Measurements from ENCODE around the gene URB1.
"Not testable (repeated sequence)": the region's sequence is repeated elsewhere in the genome, so short reads cannot be mapped to it uniquely, and the experiment has no call there.

The URB1 gene

DNA sequence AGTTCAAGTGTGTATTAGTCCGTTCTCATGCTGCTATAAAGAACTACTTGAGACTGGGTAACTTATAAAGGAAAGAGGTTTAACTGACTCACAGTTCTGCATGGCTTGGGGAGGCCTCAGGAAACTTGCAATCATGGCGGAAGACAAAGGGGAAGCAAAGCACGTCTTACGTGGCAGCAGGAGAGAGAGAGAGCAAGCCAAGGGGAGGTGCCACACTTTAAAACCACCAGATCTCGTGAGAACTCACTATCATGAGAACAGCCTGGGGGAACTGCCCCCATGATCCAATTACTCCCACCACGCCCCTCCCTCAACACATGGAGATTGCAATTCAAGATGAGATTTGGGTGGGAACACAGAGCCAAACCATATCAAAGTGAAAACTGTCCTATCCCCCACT lies 109.8 kb downstream of the URB1 start:
- TF ChIP-seq CTCF (IDR thresholded peaks at IDR 0.05; ENCODE audit: insufficient read depth, missing control alignments), result no peak
- no peak for FAIRE-seq
- no peak for DNase-seq (ENCODE audit: insufficient read length, low spot score)

GRCh38 chr21:32281531-32281930 lies 111.3 kb downstream of the URB1 start:
- DNase-seq (ENCODE audit: insufficient read length, low spot score) (no peak), FAIRE-seq (no peak)
- TF ChIP-seq CTCF (IDR thresholded peaks at IDR 0.05; ENCODE audit: insufficient read depth, missing control alignments), result no peak

DNA sequence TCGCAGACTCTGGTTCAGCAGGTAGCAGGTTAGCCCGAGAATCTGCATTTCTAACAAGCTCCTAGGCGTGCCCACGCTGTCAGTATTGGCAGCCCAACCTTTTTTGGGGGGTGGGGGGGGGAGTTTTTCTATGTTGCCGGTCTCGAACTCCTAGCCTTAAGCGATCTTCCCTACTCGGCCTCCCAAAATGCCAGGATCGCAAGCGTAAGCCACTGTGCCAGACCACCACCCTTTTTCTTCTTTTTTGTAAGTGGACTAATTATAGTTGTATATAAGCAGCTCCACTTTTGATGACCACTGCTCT lies 113.5 kb downstream of the URB1 start:
- DNase-seq (ENCODE audit: insufficient read length, low spot score) (no peak), FAIRE-seq (no peak)
- TF ChIP-seq CTCF (IDR thresholded peaks at IDR 0.05; ENCODE audit: insufficient read depth, missing control alignments), result no peak

DNA sequence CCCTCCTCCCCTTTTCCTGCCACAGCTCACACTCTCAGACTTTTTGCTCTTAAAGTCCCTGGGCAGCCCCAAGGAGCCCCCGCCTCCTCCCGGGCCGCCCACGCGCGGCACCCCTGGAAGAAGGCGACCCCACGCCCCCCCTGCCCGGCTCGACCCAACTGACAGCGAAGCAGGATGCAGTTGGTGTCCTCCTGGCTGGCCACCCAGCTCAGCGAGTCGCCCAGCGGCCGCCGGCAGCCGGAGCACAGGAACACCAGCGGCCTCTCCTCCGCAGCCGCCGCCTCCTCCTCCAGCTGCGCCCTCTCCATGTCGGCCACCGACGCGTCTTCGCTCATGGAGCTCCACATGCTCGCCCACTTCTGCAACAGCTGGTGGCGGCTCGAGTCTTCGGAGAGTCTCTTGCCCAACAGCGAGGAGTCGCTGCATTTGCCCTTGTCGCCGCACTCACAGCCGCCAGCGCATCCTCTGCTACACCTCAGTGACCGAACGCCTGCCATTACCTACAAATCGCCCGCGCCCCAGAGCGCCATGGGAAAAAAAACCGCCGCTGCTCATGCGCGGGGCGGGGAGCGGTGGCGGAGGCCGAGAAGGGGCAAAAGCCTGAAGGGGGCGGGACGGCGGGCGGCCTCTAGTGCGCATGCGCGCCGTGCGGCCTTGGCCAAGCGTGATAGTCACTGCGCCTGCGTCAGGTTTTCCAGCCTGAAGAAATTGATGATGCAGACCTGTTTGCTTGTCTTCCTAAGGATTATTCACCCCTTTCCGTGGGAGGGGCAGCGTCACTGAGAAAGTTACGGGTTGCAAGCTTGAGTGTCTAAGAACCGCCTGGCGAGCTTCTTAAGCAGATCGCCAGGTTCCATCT lies 114.1 kb downstream of the URB1 start, which contains the start of gene MIS18A:
Gene MIS18A (minus strand): TSS at position 532 of the 859 bp plus-strand sequence. CDS start 35 bp downstream, at position 497.
- no peak for TF ChIP-seq CTCF (IDR thresholded peaks at IDR 0.05; ENCODE audit: insufficient read depth, missing control alignments)

DNA sequence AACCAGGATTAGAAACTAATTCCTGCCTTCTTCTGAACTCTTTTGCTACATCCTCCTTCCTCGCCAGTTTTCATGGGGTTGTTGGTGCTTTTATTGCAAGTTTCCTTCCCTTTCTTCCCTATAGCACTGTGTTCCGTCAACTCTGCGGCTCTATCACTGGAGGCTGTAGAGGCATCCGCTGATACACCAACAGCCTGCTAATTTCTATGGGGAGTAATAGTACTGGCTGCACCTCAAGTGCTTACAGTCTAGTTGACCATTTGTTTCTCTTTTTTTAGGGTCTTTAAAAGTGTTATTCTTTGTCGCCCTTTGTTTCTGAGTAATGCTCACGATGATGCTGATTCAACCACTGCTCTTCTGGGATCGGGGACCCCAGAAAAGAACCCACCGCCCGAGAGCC lies 114.7 kb downstream of the URB1 start:
- TF ChIP-seq CTCF (IDR thresholded peaks at IDR 0.05; ENCODE audit: insufficient read depth, missing control alignments), result no peak
- DNase-seq (ENCODE audit: insufficient read length, low spot score) (no peak), FAIRE-seq (no peak)

More for the DNA sequence above, 114.1 kb downstream of the URB1 start, which contains the start of gene MIS18A:
- no peak for FAIRE-seq
- DNase-seq (ENCODE audit: insufficient read length, low spot score), result peak; percentile 66

DNA sequence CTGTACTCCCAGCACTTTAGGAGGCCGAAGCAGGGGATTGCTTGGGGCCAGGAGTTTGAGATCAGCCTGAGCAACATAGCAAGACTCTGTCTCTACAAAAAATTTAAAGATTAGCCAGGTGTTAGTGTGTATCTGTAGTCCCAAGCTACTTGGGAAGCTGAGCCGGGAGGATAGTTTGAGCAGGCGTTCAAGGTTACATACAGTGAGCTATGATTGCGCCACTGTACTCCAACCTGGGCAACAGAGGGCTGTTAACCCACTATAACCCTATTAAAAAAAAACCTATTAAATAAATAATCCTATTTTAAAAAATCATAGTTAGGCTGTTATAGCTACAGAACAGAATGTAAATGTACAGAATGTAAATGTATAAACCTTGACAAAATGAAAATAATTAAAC lies 116.1 kb downstream of the URB1 start:
- DNase-seq (ENCODE audit: insufficient read length, low spot score) (no peak), FAIRE-seq (no peak)
- no peak for TF ChIP-seq CTCF (IDR thresholded peaks at IDR 0.05; ENCODE audit: insufficient read depth, missing control alignments)

GRCh38 chr21:32270748-32271147 lies 122.1 kb downstream of the URB1 start:
- FAIRE-seq, result no peak
- DNase-seq (ENCODE audit: insufficient read length, low spot score), result no peak
- no peak for TF ChIP-seq CTCF (IDR thresholded peaks at IDR 0.05; ENCODE audit: insufficient read depth, missing control alignments)

- not testable (repeated sequence) for FAIRE-seq
Measured at GRCh38 chr21:32265321-32265720, 127.5 kb downstream of the URB1 start.

More at GRCh38 chr21:32265321-32265720, 127.5 kb downstream of the URB1 start:
- DNase-seq (ENCODE audit: insufficient read length, low spot score), result not testable (repeated sequence)
